ENCODE measurements around the gene FURIN.

The FURIN gene

DNA sequence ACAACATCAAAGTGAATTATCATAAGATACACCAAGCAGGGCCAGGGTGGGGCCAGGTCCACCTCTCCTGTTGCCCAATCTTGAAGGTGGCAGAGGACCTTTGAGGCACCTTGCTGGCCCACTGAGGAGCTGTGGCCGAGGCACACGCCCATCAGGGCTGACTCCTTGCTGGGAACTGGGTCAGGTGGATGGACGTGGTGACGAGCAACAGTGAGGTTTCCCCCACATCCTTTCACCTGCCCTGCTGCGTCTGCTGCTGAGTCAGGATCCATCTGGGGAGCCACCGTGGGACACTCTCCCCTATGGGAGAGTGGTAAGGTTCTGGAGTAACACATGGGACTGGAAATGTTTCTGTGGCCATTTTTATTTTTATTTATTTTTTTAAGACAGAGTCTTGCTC is 17.3 kb upstream of the FURIN start:
- Histone ChIP-seq H3K27me3 (no peaks in the 10 kb centered on the region), H3K4me3 (ENCODE audit: low read depth, low read length) (no peak overlapping the region), H3K4me1 (no peaks in the 10 kb centered on the region), H3K9me3 (no peaks in the 10 kb centered on the region), H3K36me3 (no peaks in the 10 kb centered on the region)
- no peak for DNase-seq
- TF ChIP-seq, protein P1, sequence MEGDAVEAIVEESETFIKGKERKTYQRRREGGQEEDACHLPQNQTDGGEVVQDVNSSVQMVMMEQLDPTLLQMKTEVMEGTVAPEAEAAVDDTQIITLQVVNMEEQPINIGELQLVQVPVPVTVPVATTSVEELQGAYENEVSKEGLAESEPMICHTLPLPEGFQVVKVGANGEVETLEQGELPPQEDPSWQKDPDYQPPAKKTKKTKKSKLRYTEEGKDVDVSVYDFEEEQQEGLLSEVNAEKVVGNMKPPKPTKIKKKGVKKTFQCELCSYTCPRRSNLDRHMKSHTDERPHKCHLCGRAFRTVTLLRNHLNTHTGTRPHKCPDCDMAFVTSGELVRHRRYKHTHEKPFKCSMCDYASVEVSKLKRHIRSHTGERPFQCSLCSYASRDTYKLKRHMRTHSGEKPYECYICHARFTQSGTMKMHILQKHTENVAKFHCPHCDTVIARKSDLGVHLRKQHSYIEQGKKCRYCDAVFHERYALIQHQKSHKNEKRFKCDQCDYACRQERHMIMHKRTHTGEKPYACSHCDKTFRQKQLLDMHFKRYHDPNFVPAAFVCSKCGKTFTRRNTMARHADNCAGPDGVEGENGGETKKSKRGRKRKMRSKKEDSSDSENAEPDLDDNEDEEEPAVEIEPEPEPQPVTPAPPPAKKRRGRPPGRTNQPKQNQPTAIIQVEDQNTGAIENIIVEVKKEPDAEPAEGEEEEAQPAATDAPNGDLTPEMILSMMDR (IDR thresholded peaks at IDR 0.05; ENCODE audit: low read depth, low read length), result no peak

DNA sequence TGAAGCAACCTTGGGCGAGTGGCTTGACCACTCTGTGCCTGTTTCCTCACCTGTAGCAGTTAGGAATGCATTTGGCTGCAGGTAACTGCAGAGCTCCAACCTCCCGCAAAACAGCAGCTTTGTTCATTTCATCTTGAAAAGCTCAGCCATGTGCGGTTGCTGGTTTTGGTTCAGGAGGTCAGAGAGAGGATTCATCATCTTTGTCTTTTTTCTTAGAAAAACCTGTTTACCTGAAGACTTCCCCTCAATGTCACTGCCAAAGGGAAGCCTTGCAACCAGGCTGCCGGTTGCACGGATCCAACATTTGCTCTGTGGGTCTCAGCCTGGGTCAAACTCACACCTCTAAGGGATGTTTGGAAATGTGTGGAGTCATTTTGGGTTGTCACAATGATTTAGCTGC is 16.4 kb upstream of the FURIN start:
- H3K4me3 ChIP-seq (ENCODE audit: low read depth, low read length), result no peak overlapping the region
- no peak for DNase-seq
- H3K27me3 ChIP-seq, result no peaks in the 10 kb centered on the region
- H3K36me3 ChIP-seq, result no peaks in the 10 kb centered on the region
- no peaks in the 10 kb centered on the region for H3K4me1 ChIP-seq
- H3K9me3 ChIP-seq, result no peaks in the 10 kb centered on the region
- TF ChIP-seq, protein P1 (IDR thresholded peaks at IDR 0.05; ENCODE audit: low read depth, low read length), result no peak

DNA sequence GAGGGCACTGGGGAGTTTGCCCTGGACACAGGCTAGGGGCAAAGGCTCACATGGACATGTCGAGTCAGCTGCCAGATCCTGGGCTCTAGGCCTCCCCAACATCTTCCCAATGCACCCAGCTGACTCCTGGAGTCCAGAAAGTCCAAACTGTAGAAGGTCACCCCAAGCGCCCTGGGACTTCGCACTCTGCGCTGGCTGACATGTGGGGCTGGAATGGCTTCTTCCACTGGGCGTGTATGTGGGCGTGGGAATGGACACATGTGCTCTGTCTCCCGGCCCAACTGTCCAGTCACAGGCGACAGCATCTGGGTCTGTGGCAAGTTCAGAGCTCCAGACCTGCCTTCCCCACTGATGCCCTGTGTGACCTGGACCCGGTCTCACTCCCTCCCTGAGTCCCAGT is 13.2 kb upstream of the FURIN start:
- Histone ChIP-seq H3K4me1 (no peaks in the 10 kb centered on the region), H3K27me3 (no peaks in the 10 kb centered on the region), H3K4me3 (ENCODE audit: low read depth, low read length) (no peak overlapping the region), H3K9me3 (no peaks in the 10 kb centered on the region), H3K36me3 (no peaks in the 10 kb centered on the region)
- no peak for DNase-seq
- TF ChIP-seq, protein P1 (IDR thresholded peaks at IDR 0.05; ENCODE audit: low read depth, low read length), result no peak

DNA sequence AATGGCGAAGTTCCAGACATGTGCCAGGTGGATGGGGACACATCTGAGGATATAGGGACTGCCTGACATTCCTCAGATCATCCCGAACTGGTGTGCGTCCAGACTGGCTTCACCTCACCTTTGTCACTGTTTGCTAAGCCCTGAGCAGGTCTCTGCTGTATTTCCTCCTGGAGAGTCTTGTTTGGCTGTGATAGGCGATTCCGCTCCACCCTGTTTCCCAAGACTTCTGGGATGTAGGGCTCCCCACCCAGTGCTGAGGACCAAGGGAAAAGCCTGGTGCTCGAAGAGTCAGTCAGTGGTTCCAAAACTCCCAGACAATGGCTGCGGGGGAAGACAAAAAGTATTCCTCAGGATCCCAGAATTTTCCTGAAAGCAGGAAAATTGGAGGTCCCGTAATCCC is 11.1 kb upstream of the FURIN start:
- H3K9me3 ChIP-seq, result no peaks in the 10 kb centered on the region
- TF ChIP-seq, protein P1 (IDR thresholded peaks at IDR 0.05; ENCODE audit: low read depth, low read length), result no peak
- no peak overlapping the region for H3K4me3 ChIP-seq (ENCODE audit: low read depth, low read length)
- H3K27me3 ChIP-seq, result no peaks in the 10 kb centered on the region
- H3K4me1 ChIP-seq, result no peaks in the 10 kb centered on the region
- H3K36me3 ChIP-seq, result no peaks in the 10 kb centered on the region
- DNase-seq, result no peak

DNA sequence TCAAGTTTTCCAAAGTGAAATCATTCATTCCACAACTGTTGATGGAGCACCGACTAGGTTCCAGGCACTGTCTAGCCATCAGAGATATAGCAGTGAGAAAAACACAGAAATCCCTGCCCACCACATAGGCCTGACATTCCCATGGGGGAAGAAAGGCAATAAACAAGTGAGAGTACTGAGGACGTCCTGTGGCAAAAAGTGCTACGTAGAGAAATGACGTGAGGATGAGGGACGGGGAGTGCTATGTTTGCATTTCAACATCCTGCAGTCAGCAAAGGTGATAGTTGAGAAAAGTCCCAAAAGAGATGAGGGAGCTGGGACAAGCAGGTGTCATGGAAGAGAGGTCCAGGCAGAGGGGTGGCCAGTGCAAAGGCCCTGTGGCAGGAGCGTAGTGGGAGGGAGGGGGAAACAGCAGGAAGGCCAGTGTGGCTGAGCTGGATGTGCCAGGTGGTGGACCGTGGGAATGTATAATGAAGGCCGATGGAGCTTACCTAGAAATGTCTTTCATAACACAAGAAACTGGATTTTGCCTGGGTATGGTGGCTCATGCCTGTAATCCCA is 10.4 kb upstream of the FURIN start:
- Histone ChIP-seq H3K27me3 (no peaks in the 10 kb centered on the region), H3K4me1 (no peaks in the 10 kb centered on the region), H3K36me3 (no peaks in the 10 kb centered on the region), H3K4me3 (ENCODE audit: low read depth, low read length) (no peak overlapping the region), H3K9me3 (no peaks in the 10 kb centered on the region)
- TF ChIP-seq, protein P1 (IDR thresholded peaks at IDR 0.05; ENCODE audit: low read depth, low read length), result no peak
- DNase-seq, result no peak

DNA sequence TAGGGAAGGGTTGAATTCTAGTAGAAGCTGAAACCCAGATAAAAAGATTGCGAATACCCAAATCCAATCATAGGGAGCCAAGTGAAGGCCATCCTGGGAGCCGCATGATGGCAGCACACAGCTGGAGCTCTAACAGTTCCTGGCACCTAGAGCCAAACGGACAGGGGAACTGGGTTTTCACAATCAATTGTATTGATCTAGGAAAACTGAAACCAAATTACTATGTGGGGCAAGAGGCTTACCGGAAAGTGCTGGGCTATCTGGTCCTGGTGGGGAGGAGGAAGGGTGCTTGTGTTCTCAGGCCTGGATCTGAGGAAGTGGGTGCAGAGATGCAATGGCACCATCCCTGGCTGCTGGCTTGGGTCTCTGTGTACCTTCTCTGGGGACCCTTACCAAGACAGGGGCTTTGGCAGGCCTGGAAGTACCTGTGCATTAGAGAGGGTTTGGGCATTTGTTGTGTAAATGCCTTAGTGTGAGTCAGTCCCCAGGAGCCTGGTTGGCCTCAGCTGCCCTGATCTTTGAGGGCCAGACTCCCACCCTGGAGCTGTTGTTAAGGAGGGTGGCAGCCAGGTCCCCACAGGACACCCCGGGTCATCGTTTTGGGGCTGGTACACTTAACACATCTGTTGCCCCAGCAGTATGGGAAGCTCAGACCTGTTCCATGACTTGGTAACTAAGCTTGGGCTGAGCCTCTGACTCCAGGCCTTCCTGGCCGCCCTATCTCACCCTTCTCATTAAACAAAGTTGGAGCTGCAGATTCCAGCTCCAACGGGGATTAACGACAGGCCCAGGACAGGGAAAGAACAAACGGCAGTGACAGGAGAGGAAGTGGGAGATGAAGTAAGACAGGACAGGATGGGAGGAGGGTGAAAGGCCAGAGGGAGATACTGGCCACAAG is 8.9 kb upstream of the FURIN start:
- Histone ChIP-seq H3K4me3 (ENCODE audit: low read depth, low read length) (no peak overlapping the region), H3K27me3 (no peaks in the 10 kb centered on the region), H3K4me1 (no peaks in the 10 kb centered on the region), H3K36me3 (no peaks in the 10 kb centered on the region), H3K9me3 (no peaks in the 10 kb centered on the region)
- TF ChIP-seq, protein P1 (IDR thresholded peaks at IDR 0.05; ENCODE audit: low read depth, low read length), result no peak
- no peak for DNase-seq

Data from BE2C (cell line).